Measurements from ENCODE around the gene LRRC10B.

Gene LRRC10B

GRCh38 chr11:61486011-61486620 is 22.4 kb upstream of the LRRC10B start:
- DNase-seq (ENCODE audit: low read depth): no peak
- TF ChIP-seq, protein P1, sequence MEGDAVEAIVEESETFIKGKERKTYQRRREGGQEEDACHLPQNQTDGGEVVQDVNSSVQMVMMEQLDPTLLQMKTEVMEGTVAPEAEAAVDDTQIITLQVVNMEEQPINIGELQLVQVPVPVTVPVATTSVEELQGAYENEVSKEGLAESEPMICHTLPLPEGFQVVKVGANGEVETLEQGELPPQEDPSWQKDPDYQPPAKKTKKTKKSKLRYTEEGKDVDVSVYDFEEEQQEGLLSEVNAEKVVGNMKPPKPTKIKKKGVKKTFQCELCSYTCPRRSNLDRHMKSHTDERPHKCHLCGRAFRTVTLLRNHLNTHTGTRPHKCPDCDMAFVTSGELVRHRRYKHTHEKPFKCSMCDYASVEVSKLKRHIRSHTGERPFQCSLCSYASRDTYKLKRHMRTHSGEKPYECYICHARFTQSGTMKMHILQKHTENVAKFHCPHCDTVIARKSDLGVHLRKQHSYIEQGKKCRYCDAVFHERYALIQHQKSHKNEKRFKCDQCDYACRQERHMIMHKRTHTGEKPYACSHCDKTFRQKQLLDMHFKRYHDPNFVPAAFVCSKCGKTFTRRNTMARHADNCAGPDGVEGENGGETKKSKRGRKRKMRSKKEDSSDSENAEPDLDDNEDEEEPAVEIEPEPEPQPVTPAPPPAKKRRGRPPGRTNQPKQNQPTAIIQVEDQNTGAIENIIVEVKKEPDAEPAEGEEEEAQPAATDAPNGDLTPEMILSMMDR (IDR thresholded peaks at IDR 0.05; ENCODE audit: control insufficient read depth, insufficient read depth, low read depth, low read length, missing control alignments): no peak
- no peak overlapping the region for H3K4me3 ChIP-seq (ENCODE audit: control insufficient read depth, low read depth, low read length)

GRCh38 chr11:61486779-61487178 is 21.8 kb upstream of the LRRC10B start:
- no peak for DNase-seq (ENCODE audit: low read depth)
- TF ChIP-seq, protein P1 (IDR thresholded peaks at IDR 0.05; ENCODE audit: control insufficient read depth, insufficient read depth, low read depth, low read length, missing control alignments): no peak
- H3K4me3 ChIP-seq (ENCODE audit: control insufficient read depth, low read depth, low read length): no peak overlapping the region

GRCh38 chr11:61487342-61488025 is 21.1 kb upstream of the LRRC10B start:
- DNase-seq (ENCODE audit: low read depth): no peak
- no peak overlapping the region for H3K4me3 ChIP-seq (ENCODE audit: control insufficient read depth, low read depth, low read length)
- TF ChIP-seq, protein P1 (IDR thresholded peaks at IDR 0.05; ENCODE audit: control insufficient read depth, insufficient read depth, low read depth, low read length, missing control alignments): no peak

DNA sequence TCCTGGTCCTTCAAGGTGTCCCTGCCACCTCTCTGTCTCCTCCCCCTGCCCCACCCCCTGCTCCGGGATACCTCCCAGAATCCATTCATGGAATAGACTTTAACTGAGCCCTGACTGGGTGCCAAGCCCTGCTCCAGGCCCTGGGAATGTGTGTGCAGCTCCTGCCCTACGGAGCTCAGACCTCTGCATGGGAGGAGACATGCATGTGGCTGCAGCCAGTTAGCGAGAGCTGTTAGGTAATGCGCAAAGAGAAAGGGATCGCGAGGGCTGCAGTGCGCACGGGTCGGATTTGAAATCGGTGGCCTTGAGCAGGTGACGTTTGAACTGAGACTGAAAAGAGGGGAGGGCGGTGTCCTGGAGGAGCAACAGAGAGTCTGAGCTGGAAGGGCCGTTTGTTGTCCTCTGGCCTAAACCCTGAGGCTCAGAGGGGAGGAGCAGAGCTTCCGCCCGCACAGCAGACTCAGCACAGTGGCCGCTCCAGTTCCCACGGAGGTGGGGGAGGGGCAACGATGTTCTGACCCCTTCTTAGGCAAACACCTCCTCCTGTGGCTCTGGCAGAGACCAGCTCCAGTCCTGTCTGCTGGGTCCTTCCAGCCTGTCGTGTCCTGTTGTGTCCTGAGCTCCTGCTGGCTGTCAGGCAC is 19.8 kb upstream of the LRRC10B start:
- H3K4me3 ChIP-seq (ENCODE audit: control insufficient read depth, low read depth, low read length): no peak overlapping the region
- DNase-seq (ENCODE audit: low read depth): no peak
- TF ChIP-seq, protein P1 (IDR thresholded peaks at IDR 0.05; ENCODE audit: control insufficient read depth, insufficient read depth, low read depth, low read length, missing control alignments): no peak

GRCh38 chr11:61489833-61490721 is 18.5 kb upstream of the LRRC10B start:
- DNase-seq (ENCODE audit: low read depth): no peak
- H3K4me3 ChIP-seq (ENCODE audit: control insufficient read depth, low read depth, low read length): no peak overlapping the region
- TF ChIP-seq, protein P1 (IDR thresholded peaks at IDR 0.05; ENCODE audit: control insufficient read depth, insufficient read depth, low read depth, low read length, missing control alignments): no peak

DNA sequence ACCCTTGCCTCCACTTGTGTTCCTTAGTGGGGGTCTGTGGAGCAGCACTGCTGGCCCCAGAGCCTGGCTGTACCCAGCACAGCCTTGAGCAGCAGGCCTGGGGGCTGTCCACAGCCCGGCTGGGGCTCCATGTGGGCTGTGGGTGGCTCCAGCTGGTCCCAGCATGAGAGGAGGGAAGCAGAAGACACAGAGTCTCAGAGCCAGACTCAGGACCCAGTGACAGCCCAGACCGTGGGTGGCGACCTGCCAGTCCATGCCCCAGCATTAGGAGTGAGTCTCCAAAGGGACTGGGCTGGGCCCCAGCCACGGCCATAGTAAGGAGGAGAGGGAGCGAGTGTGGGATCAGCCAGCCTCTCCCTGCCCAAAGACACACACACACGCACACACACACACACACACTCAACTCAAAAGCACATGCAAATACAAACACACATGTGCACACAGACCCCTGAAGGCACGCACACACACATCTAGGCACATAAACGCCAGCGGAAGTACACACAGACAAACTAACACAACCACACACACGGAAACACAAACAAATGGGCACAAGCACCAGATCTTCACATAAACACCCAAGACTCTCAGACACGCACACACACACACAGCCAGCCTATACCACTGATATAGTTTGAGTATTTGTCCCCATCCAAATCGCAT is 16.7 kb upstream of the LRRC10B start:
- DNase-seq (ENCODE audit: low read depth): no peak
- TF ChIP-seq, protein P1 (IDR thresholded peaks at IDR 0.05; ENCODE audit: control insufficient read depth, insufficient read depth, low read depth, low read length, missing control alignments): no peak
- no peak overlapping the region for H3K4me3 ChIP-seq (ENCODE audit: control insufficient read depth, low read depth, low read length)

All from AG09309 (cell line).